Thyroid gland (tissue), 4 donors: Measurements from ENCODE around the gene TOMM7. TPM values are rescaled to one million over a fixed set of nuclear protein-coding genes. Genes with fewer than 3 reads are reported as not detected.

Experiments used
- DNase-seq, 2 donors: peaks; one replicate each; pipeline ENCODE4 v3.0.0-alpha.2; 2019
- H3K27ac ChIP-seq, 3 donors: fragments of 200-600 bp; sonication (generic); 1 replicate in 2 of 3; 2 replicates in 1 of 3; pipeline ENCODE4 v1.5.1; 2016 to 2019; ENCODE audit warnings: mild to moderate bottlenecking in 1 of 3, moderate library complexity in 1 of 3
- H3K27me3 ChIP-seq: fragments of 200-600 bp; sonication (generic); one replicate; pipeline ENCODE4 v1.5.1; 2019
- H3K36me3 ChIP-seq, 2 donors: fragments of 200-600 bp; sonication (generic); one replicate each; pipeline ENCODE4 v1.5.1; 2016 to 2019
- H3K4me1 ChIP-seq, 2 donors: fragments of 200-600 bp; sonication (generic); one replicate each; pipeline ENCODE4 v1.5.1; 2017 to 2019
- H3K4me3 ChIP-seq, 3 donors: fragments of 200-600 bp; sonication (generic); replicated peaks in 1 of 3; 1 replicate in 2 of 3; 2 replicates in 1 of 3; pipeline ENCODE4 v1.5.1; 2016; ENCODE audit warnings: mild to moderate bottlenecking in 1 of 3
- H3K9me3 ChIP-seq: fragments of 200-600 bp; sonication (generic); one replicate; pipeline ENCODE4 v1.5.1; 2017
- CTCF ChIP-seq, 6 experiments: fragments of 200-600 bp in 3 of 6; fragments of 450-650 bp in 3 of 6; sonication (generic) in 3 of 6; IDR thresholded peaks; one replicate each; pipeline ENCODE4 v1.5.1; 2016 to 2019; ENCODE audit warnings: antibody characterized with exemption in 6 of 6, mild to moderate bottlenecking in 2 of 6, inconsistent platforms in 1 of 6, moderate library complexity in 1 of 6
- POLR2A ChIP-seq, 2 donors: fragments of 450-650 bp; IDR thresholded peaks; one replicate each; pipeline ENCODE4 v1.6.1; 2017; ENCODE audit warnings: antibody characterized with exemption in 2 of 2, mild to moderate bottlenecking in 2 of 2, moderate library complexity in 1 of 2
- WGBS, 2 donors: methylation state at CpG; one replicate each; pipeline ENCODE4 v1.1.5; 2017; 5-methylcytosine and 5-hydroxymethylcytosine counted together
- intact Hi-C: fragments of 100-400 bp; cut with DNase I; formaldehyde crosslinking; loops from one replicate; pipeline ENCODE4 v1.15.1; 2023
- total RNA-seq, 4 donors: library from RNA; depleted of rRNA; stranded (reverse); fragments of >200 nt; gene quantifications; one replicate each; pipeline ENCODE4 v1.2.3, GENCODE V29; 2016

The TOMM7 gene
- total RNA-seq: 100 to 1,000 TPM in 3 of 4 donors, 10 to 100 TPM in 1; 94.8 to 312 (median 154) TPM

GRCh38 chr7:22822486-22823141 lies at the start of gene TOMM7:
TOMM7 (minus strand) TSS chr7:22822849; CDS start chr7:22822779, 70 bp downstream.
- peak within 1 kb of the TSS; percentile 24 to 82 (median 72) for H3K27ac ChIP-seq
- H3K36me3 ChIP-seq: peaks cover 0 to 2% of the 10 kb centered on the region in 2 donors
- peaks cover 0 to 15% of the 10 kb centered on the region in 2 donors for H3K4me1 ChIP-seq
- peak within 1 kb of the TSS; percentile 28 to 70 (median 52) for H3K4me3 ChIP-seq
- WGBS, 2 donors: 1% methylated on average over 36 to 38 of the region's 38 CpGs
- TF ChIP-seq POLR2A (IDR thresholded peaks at IDR 0.05) (peak in 1 of 2 donors; percentile 84), CTCF (IDR thresholded peaks at IDR 0.05) (peak in 4 of 6 experiments; percentile 28 to 51 (median 36))
- H3K27me3 ChIP-seq: no peaks in the 10 kb centered on the region
- no peaks in the 10 kb centered on the region for H3K9me3 ChIP-seq
- intact Hi-C loops: no loop called here
- DNase-seq: peak; percentile 88 to 91

DNA sequence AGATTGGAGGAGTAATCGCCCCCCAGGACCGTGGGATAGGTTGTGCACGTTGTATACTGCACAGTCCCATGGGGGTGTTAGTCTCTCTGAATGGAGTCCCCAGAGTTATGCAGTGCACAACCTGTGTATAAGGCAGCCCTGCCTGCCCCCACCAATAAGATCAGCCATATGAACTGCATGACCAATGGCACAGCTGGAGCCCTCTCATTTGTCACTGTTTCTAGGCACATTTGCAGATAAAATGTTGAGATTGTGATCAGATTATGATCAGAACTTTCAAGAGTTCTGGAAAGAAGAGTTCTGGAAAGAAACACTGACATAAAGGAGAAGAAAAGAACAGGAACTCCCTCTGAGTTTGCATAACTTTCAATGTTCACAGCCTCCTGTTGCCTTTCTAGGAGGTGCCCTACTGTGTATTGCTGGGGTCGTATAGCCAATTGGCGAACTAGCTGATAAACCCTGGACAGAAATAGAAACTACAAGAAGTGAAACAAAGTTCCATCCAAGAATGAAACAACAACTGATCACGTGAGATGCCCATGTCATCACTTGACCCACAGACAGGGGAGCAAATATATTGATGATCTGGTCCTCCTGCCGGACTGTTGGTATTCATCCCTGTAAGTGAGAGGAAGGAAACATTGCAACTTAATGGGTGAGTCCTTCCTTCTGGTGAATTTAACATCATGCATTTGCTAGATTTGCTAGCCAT lies 49.6 kb upstream of the TOMM7 start:
- H3K9me3 ChIP-seq: no peaks in the 10 kb centered on the region
- H3K4me1 ChIP-seq: peaks cover 0 to 5% of the 10 kb centered on the region in 2 donors
- H3K27me3 ChIP-seq: no peaks in the 10 kb centered on the region
- H3K4me3 ChIP-seq: no peak overlapping the region
- TF ChIP-seq POLR2A (IDR thresholded peaks at IDR 0.05): no peak
- TF ChIP-seq CTCF (IDR thresholded peaks at IDR 0.05): no peak
- intact Hi-C loops: no loop called here
- H3K36me3 ChIP-seq: no peaks in the 10 kb centered on the region
- H3K27ac ChIP-seq: no peak overlapping the region
- 63 to 72% methylated on average over 7 of the region's 7 CpGs for WGBS, 2 donors
- DNase-seq: no peak

GRCh38 chr7:22871661-22872060 lies 49.0 kb upstream of the TOMM7 start:
- no peaks in the 10 kb centered on the region for H3K36me3 ChIP-seq
- TF ChIP-seq POLR2A (IDR thresholded peaks at IDR 0.05) (no peak), CTCF (IDR thresholded peaks at IDR 0.05) (no peak)
- H3K27me3 ChIP-seq: no peaks in the 10 kb centered on the region
- no peak for DNase-seq
- no peaks in the 10 kb centered on the region for H3K9me3 ChIP-seq
- no peak overlapping the region for H3K4me3 ChIP-seq
- intact Hi-C loops: no loop called here
- H3K27ac ChIP-seq: no peak overlapping the region
- peaks cover 0 to 6% of the 10 kb centered on the region in 2 donors for H3K4me1 ChIP-seq

DNA sequence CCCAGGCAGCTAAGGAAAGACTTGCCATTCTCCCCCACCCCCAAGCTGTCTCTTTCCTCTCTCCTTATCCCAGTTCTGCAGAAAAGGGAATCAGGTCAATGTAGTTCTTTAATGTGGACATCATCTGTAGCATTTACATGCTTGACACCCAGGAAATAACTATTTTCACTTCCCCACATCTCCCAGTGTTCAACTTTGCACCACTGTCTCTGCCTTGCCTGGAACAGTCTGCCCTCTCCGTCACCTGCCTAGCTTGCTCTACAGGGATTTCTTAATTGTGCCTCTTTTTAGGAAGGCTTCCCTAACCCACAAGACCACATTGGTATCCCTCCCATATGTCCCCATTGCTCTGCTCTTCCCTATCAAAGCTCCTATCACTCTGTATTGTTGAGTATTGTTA lies 45.9 kb upstream of the TOMM7 start:
- Histone ChIP-seq H3K27me3 (no peaks in the 10 kb centered on the region), H3K9me3 (no peaks in the 10 kb centered on the region), H3K4me3 (no peak overlapping the region), H3K36me3 (no peaks in the 10 kb centered on the region), H3K27ac (no peak overlapping the region), H3K4me1 (peaks cover 0 to 6% of the 10 kb centered on the region in 2 donors)
- TF ChIP-seq POLR2A (IDR thresholded peaks at IDR 0.05) (no peak), CTCF (IDR thresholded peaks at IDR 0.05) (no peak)
- intact Hi-C loops: no loop called here
- no peak for DNase-seq
- WGBS, 2 donors: 96 to 97% methylated on average over 1 of the region's 1 CpG

- H3K9me3 ChIP-seq: no peaks in the 10 kb centered on the region
- peak overlapping the region in 2 of 3 donors; percentile 18 to 30 for H3K27ac ChIP-seq
- 57 to 66% methylated on average over 2 of the region's 2 CpGs for WGBS, 2 donors
- peaks cover 0 to 6% of the 10 kb centered on the region in 2 donors for H3K4me1 ChIP-seq
- intact Hi-C loops: no loop called here
- TF ChIP-seq POLR2A (IDR thresholded peaks at IDR 0.05) (no peak), CTCF (IDR thresholded peaks at IDR 0.05) (no peak)
- H3K27me3 ChIP-seq: no peaks in the 10 kb centered on the region
- no peak overlapping the region for H3K4me3 ChIP-seq
- DNase-seq: no peak
- no peaks in the 10 kb centered on the region for H3K36me3 ChIP-seq
Measured at GRCh38 chr7:22867589-22867988, 44.9 kb upstream of the TOMM7 start.
